ENCODE measurements around the gene NHSL1.

The NHSL1 gene, protein sequence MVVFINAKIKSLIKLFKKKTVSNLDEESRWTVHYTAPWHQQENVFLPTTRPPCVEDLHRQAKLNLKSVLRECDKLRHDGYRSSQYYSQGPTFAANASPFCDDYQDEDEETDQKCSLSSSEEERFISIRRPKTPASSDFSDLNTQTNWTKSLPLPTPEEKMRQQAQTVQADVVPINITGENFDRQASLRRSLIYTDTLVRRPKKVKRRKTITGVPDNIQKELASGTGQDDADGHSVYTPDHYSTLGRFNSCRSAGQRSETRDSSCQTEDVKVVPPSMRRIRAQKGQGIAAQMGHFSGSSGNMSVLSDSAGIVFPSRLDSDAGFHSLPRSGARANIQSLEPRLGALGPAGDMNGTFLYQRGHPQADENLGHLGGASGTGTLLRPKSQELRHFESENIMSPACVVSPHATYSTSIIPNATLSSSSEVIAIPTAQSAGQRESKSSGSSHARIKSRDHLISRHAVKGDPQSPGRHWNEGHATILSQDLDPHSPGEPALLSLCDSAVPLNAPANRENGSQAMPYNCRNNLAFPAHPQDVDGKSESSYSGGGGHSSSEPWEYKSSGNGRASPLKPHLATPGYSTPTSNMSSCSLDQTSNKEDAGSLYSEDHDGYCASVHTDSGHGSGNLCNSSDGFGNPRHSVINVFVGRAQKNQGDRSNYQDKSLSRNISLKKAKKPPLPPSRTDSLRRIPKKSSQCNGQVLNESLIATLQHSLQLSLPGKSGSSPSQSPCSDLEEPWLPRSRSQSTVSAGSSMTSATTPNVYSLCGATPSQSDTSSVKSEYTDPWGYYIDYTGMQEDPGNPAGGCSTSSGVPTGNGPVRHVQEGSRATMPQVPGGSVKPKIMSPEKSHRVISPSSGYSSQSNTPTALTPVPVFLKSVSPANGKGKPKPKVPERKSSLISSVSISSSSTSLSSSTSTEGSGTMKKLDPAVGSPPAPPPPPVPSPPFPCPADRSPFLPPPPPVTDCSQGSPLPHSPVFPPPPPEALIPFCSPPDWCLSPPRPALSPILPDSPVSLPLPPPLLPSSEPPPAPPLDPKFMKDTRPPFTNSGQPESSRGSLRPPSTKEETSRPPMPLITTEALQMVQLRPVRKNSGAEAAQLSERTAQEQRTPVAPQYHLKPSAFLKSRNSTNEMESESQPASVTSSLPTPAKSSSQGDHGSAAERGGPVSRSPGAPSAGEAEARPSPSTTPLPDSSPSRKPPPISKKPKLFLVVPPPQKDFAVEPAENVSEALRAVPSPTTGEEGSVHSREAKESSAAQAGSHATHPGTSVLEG (N-terminal part only)
- total RNA-seq: 0 to 0.76 (median 0.25) reads per million in 4 donors

DNA sequence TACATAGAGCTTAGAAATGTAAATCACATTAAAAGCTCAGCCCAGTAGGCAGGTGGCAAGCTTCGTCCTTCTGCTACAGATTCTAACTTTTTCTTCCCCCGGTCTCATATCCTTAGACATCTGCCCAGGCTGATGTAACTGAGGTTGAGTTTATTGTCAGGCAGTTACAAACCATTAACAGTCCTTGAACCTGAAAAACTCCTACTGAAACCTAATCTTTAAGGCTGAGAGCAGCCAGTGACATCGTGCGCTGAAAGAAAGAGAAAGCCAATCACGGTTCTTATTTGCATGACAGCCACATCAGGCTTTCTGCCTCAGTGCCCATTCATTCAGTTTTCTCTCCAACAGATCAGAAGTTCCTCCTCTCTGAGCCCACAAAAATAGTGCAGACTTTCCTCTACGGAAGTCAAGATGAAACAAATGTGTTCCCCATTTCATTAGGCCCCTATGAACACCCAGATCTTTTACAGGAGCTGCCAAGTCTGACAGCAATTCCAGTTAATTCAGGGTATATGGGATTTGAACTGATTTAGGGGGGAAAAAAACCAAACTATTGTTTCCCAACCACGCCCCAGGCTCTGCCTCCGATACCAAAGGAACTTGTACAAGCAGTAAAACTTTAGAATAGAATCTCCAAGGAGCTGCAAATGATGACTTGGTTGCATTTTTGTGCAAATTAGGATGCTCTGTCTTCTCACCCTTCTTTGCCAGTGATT is at the start of gene NHSL1:
Gene NHSL1, minus strand, starts transcription at position 192 of the 716 bp plus-strand sequence. CDS start 204 bp downstream, outside the sequence.
- peak in 1 of 5 donors; percentile 34 for DNase-seq

DNA sequence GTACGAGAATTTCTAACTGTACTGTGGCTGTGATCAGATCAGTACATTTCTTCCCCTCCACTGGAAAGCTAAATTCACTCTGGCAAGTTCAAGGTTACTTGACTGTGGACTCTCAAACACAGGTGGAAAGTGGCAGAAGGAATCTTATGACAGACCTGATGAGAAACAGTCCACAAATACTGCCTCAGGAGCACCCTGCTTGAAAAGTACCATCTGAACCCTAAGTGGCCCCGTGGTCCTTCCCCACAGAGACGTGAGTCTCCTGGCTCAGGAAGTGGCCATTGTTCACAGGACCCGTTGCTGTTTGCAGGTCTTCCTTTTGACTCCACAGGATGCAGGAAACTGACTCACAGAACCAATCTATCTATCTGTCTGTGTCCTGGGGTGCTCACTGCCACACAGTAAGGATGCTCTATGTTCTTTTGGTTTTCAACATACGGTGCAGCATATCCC is 47.5 kb upstream of the NHSL1 start:
- peak in 1 of 5 donors; percentile 72 for DNase-seq

DNA sequence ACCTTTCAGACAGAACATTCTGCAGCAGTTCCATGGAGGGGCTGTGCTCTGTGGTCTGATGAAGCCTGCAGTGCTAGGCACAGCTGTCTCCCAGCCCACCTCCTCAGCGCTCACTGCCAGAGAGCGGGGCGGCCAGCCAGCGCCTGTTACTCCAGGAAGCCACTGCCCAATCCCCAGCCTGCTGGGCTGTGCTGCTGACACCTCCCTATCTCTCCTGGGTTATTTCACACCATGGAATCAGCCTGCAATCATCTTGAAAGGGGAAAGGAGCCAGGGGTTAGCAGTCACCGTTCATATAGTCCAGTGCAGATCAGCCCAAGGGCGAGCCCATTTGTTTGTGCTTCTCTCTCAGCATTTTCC is 46.3 kb upstream of the NHSL1 start:
- no peak for DNase-seq

DNA sequence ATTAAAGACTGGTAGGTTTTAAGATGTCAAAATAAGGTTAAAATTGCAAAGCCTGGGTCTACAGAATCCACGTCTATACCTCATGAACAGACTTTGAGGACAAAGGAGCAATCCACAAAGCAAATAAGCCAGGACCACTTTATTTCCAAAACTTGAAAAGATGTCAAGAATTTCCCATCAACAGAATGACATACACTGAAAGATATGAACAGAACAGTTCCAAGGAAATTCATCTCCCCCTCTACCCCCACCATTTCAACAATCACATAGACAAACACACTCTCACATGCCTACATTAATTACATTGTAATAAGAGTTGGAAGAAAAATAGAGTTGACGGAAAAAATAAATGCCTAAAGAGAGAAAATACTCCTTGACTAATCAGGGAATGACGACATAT is 45.2 kb upstream of the NHSL1 start:
- DNase-seq: no peak

DNA sequence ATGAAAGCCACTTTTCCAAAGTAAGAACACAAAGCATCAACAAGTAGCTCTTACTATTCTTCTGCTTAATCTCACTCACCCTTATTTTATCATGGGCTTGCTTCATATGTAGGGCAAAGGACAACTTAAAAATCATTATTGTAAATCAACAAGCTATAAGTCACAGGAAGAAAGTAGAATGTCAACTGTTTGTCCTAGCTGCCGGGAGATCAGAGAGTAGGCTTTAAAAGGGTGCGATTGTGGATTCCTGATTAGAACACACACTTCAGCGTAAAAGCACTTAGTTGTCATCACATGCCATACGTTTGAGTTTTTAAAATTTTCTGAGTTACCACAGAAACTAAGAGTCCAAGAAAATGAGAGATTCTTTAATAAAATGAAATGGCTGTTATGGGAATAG is 44.4 kb upstream of the NHSL1 start:
- no peak for DNase-seq

DNA sequence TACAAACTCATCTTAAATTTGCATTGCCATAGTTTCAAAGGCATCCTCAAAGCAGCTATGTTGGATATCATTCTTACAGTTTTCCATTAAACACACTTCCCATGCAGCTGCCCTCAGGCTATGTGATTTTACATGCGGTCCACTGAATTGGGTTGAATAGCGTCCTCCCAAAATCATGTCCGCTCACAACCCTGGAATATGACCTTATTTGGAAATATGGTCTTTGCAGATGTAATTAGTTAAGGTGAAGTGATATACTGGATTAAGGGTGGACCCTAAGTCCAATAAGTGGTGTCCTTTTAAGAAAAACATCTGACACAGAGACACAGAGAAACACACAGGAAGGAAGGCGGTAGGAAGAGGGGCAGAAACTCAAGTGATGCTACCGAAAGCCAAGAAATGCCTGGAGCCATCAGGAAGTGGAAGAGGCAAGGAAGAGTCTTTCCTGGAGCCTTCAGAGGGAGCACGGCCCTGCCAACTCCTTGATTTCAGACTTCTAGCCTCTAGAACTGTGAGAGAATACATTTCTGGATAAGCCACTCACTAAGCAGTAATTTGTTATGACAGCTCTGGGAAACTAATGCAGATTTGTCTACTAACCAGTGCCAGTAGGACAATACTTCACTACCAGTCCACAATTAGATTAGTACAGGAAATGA is 42.7 kb upstream of the NHSL1 start:
- no peak for DNase-seq

DNA sequence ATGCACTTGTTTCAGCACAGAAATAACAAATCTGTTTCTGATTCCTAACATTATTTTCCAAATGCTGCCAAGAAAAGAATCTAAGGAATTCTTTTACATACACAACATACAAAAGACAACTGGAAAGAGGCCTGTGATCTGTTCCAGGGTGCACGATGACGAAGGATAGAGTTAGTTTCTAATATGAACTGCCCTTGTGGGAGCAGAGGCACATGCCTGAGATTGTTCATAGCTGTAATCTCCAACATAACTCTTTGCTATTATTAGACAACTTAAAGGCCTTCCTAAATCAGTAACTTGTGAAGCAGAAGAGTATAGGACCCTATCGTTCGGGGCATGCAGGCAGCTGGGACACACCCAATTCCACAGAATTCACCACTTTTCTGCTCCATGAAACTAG is 41.2 kb upstream of the NHSL1 start:
- no peak for DNase-seq

DNA sequence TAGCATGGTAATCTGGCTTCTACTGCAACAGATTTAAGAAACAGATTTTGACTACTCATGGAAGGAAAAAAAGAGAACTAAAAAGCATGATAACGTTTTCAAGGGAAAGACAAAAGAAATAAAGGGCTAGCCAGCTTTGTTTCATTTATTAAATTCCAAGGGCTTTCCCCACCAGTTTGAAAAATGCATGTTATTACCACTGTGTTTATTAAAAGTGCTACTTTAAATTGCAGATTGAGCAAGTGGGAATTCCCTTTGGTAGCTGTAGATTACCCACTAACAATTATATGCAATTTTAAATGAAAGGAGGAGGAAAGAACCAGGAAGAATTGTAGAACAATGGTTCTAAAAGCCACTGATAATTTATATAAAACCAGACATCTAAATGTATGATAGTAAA is 40.6 kb upstream of the NHSL1 start:
- no peak for DNase-seq

DNA sequence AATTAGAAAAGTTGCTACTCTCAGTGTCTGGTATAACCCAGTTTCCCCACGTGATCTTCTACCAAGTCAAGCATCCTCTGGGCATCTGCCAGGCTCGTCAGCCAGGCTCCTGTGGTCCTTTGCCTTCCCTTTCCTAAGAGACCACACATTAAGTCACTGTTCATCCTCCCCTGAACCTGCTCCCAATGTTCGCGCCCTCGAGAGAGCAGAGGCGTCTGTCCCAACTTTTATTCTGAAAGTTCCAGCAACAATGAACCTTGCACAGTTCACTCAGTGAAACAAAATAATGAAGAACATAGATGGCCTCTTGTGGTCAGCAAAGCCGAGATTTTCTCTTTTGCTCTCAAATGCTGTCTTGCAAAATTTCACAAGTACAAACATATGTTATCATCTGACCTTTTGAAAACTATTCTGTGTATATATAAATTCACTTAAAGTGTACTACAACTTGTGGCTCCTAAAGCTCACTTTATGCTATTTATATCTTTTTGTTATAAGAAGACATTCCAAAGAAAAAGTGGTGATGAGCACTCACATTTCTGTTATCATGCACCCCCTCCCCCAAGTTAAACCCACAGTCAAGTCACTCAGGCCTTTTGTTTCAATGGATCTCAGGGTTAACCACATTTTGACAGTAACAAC is 39.2 kb upstream of the NHSL1 start:
- no peak for DNase-seq

DNA sequence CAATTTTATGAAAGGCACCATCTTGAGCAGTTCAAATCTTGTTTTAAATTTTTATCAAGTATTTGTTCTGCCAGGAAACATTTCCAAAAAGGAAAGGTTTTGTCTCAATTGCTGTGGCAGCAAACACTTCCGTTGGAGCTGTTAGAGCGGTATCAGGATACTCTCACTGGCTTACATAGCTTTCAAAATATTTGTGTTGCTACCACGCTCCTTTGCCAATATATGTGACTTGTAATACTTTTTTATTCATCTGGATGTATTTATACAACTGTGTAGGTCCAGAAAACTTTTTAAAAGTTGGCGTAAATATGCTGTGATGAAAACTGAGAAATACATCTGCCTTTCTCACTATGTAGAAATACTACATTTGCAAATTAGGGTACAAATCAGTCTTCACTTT is 37.8 kb upstream of the NHSL1 start:
- DNase-seq: no peak

DNA sequence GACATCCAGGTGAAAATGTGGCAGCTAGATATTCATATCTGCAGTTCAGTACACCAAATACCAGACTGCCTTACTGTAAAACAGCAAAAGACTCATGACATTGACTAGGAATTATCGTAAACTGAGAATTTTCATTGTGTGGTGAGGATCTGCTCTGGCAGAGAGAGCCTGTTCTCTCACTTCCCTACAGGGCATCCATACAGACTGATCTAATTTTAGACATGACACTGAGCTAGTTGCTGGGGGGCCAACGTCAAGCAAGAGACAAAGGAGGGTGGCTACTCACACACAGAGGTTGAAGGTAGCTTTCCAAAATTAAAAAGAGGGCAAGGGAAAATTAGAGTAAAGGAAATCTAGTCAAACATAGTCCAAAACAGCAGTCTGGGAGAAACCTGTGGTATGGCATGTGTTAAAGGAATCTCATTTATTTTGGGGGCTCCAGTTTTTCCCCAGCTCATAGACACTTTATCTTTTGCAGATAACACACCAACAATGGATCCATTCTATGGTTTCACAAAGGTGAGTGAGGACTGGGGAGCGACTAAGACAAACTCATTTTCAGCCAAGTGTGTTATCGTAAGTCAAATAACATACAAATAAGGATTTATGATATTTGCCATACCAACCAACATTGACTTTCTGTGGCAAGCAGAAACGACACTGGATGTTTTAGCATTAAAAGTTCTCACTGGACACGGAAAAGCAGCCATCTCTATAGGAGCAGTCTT is 36.6 kb upstream of the NHSL1 start:
- no peak for DNase-seq

DNA sequence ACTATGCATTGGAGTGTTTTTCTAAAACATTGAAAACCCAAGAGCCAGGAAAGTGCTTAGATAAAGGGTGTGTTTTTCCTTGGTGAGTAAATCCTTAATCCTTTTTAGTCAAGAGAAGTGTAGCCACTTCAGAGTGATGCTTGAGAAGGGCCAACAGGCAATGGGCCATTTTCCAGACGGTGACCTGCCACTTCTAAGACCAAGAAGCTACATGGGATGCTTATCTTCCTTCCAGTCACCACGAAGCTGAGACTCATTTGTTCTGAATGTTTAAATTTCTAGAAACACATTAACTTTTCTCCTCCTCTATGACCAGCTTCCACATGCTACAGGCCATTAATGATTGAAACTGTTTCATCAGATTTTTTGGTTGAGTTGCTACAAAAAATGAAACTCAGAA is 34.4 kb upstream of the NHSL1 start:
- DNase-seq: no peak

DNA sequence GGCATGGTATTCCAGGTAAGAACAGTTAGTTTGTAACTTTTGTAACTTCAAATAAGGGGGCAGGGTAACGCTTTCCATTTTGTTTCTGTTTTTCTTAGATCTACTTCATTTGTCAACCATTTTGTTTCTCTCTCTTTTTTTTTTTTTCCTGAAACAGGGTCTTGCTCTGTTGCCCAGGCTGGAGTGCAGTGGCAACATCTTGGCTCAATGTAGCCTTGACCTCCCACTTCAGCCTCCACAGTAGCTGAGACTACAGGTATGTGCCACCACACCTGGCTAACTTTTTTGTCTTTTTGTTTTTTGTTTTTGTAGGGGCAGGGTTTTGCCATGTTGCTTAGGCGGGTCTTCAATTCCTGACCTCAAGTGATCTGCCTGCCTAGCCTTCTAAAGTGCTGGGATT is 32.1 kb upstream of the NHSL1 start:
- no peak for DNase-seq

DNA sequence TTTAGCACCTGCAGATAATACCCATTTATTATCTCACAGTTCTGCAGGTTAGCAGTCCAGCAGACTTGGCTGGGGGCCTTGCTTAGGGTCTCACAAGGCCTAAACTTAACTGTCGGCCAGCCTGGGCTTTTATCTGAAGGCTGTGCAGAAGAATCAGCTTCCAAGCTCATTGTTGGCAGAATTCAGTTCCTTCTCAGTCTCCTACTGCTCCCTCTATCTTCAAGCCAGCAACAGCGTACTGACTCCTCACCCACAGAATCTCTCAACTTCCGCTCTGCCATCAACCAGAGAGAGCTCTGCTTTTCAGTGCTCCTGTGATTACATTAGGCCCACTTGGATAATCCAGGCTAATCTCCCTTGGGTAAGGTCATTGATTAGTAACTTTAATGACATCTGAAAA is 30.2 kb upstream of the NHSL1 start:
- DNase-seq: no peak

DNA sequence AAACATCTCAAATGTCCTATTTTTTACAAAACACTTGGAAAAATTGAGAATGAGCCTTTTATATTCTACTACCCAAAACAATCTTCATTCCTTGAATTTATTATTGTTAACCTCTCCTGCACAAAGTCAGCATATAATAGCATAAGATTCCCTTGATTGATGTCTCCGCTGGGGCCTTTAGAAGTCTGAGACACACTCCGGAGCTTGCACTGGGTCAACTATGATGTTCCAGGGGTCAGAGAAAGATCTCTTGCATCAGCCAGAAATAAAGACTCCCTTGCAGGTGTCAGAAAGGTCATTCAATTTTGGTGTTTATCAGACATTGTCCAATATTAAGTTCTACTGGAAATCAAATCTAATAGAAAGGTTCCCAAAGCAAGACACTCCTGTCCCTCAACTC is 29.7 kb upstream of the NHSL1 start:
- DNase-seq: no peak

DNA sequence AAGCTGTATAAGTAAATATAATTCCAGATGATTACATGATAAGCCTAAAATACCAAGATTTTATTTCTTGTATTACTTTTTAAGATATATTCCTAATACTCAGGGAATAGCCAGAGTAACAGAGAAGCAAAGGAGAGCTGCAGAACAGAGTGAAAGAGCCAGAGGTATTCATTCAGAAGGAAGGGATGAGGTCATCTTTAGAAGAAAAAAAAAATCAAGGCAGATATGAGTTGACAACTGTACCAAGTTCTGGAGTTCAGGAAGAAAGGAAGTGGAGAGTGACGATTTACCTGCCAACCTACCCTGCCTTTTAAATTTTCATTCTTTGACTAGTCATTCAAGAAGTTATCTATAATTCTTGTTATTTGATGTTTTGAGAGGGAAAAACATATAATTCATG is 28.8 kb upstream of the NHSL1 start:
- no peak for DNase-seq

DNA sequence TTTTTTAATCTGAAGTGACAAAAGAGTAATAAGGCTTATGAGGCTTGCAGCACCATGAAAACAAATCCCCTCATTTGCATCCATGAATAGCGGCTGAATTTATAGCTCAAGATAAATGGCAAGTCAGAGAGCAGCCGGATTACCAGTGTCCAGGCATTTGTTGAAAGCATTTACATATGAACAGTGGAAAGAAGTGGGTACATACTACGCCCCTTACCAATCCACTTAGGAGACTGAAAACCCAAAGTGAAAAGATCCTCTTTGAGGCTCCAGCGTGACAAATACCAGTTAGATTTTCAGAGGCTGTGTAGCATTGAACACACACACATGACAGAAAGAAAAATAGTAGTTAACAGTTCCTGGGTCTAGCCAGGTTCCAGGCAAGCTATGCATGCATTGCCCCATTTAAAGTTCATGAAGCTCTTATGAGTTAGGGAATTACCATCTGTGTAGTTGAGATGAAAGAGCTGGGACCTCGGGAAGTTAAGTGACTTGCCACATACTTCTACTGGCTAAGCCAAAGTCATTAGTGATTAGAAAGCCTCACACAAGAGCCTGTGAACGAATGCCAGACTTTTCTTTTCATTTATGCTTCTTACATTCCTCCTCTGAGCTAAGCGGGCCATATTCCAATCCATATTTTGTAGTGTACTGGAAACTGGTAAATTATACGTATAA is 28.3 kb upstream of the NHSL1 start:
- no peak for DNase-seq

DNA sequence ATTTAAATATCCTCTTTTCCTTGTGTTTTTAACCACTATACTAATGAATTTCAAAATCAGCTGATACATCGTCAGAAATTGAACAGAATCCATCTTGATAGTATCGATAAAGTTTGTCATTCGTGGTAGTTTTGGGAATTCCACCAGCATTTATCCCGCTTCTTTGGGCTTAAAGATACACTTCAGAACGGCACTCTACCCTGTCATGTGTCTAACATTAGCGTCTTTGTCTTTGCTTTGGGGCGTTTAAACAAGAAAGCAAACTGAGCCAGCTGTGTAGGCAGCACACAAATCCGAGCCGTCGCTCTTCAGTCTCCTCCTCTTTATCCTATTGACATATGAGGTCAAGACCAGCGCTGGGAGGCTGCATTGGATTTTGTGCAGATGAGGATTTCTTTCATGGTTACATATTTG is 27.5 kb upstream of the NHSL1 start:
- DNase-seq: no peak

DNA sequence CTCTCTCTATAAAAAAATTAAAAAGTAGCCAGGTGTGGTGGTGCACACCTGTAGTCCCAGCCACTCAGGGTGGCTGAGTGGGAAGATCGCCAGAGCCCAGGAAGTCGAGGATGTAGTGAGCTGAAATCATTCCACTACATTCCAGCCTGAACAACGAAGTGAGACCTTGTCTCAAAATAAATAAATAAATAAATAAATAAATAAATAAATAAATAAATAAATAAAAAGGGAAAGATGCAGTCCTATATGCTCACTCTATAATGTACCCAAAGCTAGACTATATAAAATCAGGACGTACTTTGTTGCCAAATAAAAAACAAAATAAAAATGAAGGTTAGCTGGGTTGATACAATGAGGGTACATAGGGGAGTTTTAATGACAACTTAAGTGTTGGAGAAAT is 26.1 kb upstream of the NHSL1 start:
- no peak for DNase-seq

DNA sequence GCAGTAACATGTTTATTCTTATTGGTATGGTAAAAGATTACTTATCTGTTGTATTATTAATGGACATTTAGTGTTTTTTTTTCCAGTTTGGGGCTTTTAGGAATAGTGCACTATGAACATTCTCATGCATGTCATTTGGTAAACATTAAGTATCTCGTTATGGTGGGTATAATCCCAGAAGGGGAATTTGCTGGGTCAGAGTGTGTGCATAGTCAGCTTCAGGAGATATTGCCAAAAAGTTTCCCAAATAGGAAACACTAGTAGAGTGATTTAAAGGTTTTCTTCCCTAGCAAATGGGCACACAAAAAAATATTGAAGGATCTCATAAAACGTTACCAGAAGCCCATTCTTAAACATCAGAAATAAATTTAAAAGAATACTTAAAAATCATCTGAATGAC is 25.2 kb upstream of the NHSL1 start:
- no peak for DNase-seq

All from T-helper 1 cell (primary cell).